ENCODE data around the gene GARNL3.

Gene GARNL3

DNA sequence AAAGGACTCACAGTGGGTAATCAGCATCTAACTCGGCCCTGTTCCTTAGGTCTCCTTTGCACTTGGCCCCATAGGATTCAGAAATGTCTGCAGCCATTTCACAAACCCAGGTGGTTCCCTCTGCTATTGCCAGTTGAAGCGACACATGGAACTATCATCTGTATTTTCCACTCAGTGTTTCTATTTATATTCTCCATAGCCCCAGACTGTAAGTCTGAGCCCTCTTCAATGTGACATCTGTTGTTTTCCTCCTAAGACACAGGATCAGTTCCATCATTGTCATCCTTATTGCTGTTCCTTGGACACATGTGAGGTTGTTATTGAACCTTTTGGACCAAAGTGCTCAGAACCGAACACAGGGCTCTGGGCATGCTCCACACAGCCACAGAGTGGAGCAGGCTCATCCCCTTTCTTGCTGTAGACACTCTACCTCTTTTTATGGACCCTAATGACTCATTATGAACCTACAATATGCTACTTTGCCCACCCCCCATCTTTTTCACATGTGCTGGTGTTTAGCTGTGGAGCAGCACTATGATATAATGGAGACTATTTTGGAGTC is 36.4 kb downstream of the GARNL3 start:
- in situ Hi-C loops (cut with HindIII; ENCODE audit: low pct_ligation_motif_present, low pct_unique_long_range_greater_than_20kb, low sequenced_read_pairs), result no loop called here
- DNase-seq, result no peak

DNA sequence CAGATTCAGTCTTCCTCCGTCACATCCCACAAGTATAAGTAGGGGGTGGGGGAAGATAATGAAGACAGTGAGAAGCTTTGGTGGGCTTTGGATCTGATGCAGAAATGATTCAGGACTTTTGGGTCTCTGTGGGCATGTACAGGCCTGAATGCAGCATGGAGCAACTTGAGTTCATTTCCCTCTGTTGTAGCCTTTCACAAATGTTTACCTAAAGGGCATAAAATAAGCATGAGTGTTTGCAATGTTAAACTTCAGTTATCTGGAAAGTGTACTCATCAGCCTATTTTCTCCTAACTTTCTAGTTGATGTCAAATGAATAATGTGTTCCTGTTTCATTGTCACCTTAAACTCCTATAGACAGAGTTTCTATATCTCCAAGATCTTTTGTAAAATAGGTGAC is 39.3 kb downstream of the GARNL3 start:
- no peak for DNase-seq
- in situ Hi-C loops (cut with HindIII; ENCODE audit: low pct_ligation_motif_present, low pct_unique_long_range_greater_than_20kb, low sequenced_read_pairs), result no loop called here

- in situ Hi-C loops (cut with HindIII; ENCODE audit: low pct_ligation_motif_present, low pct_unique_long_range_greater_than_20kb, low sequenced_read_pairs), result no loop called here
- no peak for DNase-seq
Observed at GRCh38 chr9:127305206-127305837, 40.7 kb downstream of the GARNL3 start.

DNA sequence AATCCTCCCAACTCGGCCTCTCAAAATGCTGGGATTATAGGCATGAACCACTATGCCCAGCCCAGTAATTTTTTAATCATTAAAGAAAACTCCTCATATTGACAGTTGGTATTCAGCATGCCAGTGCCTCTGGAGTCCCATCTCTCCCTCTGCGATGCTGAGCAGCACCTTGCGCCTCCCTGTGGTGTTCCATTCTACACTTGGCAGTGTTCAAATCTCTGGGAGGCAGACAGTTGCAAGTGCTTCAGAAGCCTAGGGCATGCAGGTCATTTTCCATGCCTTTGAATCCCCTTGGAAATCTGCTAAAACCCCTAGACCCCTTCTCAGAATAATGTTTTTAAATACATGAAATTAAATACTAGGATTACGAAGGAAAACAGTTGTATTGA is 41.3 kb downstream of the GARNL3 start:
- in situ Hi-C loops (cut with HindIII; ENCODE audit: low pct_ligation_motif_present, low pct_unique_long_range_greater_than_20kb, low sequenced_read_pairs), result no loop called here

DNA sequence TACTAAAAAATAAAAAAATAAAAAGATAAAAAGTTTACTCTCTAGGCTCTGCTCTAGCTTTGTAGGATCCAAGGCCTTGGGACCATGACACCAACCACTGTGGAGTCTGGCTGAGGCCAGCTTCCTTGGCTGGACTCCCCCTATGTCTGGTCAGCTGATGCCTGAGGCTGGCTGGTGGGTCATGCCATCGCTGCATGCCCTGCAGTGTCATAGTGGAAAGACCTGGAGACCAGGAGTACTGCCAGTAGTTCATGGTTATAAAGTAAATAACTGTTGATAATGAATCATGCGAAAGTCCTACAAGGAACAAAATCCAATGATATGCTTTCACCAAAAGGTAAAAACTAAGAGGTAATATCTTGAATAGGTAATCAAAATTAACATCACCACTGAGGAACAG is 43.2 kb downstream of the GARNL3 start:
- in situ Hi-C loops (cut with HindIII; ENCODE audit: low pct_ligation_motif_present, low pct_unique_long_range_greater_than_20kb, low sequenced_read_pairs), result no loop called here
- no peak for DNase-seq

More for the DNA sequence above, 41.3 kb downstream of the GARNL3 start:
- DNase-seq, result peak; percentile 3

GRCh38 chr9:127308652-127309434 is 44.3 kb downstream of the GARNL3 start:
- in situ Hi-C loops (cut with HindIII; ENCODE audit: low pct_ligation_motif_present, low pct_unique_long_range_greater_than_20kb, low sequenced_read_pairs), result no loop called here
- DNase-seq, result no peak

GRCh38 chr9:127309715-127310114 is 45.1 kb downstream of the GARNL3 start:
- in situ Hi-C loops (cut with HindIII; ENCODE audit: low pct_ligation_motif_present, low pct_unique_long_range_greater_than_20kb, low sequenced_read_pairs), result no loop called here
- no peak for DNase-seq

DNA sequence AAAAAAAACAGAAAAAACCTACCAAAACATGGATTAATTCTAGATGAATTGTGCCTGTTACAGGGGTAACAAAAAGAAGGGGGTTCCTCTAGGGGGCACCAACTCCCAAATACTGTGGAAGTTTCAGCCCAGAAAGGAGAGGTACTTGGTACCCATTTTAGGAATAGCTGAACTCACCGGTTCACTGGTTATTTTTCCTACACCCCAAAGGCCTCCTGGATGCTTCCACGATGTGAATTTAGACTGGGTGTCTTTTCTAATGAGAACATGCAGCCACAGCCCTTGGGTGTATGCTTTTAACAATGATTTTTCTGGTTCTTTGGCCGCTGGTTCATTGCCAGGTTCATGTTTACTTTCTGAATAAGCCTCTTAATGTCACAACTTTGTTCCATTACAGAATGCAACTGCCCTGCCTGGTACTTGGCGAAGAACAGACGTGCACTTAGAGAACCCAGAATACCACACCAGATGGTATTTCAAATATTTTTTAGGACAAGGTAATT is 46.7 kb downstream of the GARNL3 start:
- DNase-seq, result peak; percentile 19
- in situ Hi-C loops (cut with HindIII; ENCODE audit: low pct_ligation_motif_present, low pct_unique_long_range_greater_than_20kb, low sequenced_read_pairs), result no loop called here

GRCh38 chr9:127313042-127313560 is 48.5 kb downstream of the GARNL3 start:
- DNase-seq, result no peak
- in situ Hi-C loops (cut with HindIII; ENCODE audit: low pct_ligation_motif_present, low pct_unique_long_range_greater_than_20kb, low sequenced_read_pairs), result no loop called here

DNA sequence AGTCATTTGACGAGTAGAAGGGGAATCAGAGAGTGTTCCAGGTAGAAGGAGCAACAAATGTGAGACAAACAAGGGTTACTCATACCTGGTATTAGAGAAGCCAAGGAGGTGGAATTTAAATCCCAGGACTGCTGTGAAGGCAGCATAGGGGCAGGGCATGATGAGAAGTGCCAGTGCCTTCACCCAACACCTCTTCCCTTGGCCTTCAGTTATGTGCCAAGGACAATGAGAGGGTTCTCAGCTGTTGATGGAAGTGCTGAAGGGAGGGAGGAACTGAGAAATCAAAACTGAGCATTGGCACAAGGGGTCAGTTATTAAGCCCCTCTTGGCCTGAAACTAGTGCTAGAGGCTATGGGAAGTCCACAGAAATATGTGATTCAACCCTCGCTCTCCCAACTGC is 50.3 kb downstream of the GARNL3 start:
- no peak for DNase-seq
- in situ Hi-C loops (cut with HindIII; ENCODE audit: low pct_ligation_motif_present, low pct_unique_long_range_greater_than_20kb, low sequenced_read_pairs), result no loop called here

DNA sequence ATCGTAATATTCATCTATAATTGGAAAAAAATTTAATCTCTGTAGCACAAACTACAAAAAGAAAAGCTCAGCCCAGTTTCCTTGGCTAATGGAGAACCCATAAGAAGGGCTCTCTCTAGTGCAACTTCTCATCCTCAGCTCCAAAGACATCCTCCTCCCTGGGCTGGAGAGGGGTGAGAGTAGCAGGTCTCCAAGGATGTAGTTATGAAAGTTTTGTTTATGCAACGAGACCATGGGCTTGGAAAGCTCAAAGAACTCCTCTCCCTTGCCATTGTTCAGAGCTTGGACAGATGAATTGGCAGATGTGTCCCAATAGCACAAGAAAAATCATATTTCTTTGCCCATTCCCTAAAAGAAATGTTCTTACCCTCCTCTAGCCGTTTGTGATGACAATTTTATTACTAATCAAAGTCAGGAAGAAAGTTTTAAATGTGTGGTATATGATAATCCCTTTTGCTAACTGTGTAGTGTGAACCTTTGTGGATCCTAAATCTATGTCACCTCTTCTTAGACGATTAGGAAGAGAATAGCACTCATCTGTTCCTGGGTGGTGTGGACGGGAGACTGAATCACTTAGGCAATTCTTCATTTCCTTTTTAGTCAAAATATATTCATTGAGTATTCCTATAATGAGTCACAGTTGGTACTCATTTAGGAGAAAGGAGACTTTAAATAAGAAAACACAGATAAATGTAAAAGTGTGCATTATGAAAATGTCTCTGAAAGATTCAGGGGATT is 52.2 kb downstream of the GARNL3 start:
- DNase-seq, result no peak
- in situ Hi-C loops (cut with HindIII; ENCODE audit: low pct_ligation_motif_present, low pct_unique_long_range_greater_than_20kb, low sequenced_read_pairs), result no loop called here

DNA sequence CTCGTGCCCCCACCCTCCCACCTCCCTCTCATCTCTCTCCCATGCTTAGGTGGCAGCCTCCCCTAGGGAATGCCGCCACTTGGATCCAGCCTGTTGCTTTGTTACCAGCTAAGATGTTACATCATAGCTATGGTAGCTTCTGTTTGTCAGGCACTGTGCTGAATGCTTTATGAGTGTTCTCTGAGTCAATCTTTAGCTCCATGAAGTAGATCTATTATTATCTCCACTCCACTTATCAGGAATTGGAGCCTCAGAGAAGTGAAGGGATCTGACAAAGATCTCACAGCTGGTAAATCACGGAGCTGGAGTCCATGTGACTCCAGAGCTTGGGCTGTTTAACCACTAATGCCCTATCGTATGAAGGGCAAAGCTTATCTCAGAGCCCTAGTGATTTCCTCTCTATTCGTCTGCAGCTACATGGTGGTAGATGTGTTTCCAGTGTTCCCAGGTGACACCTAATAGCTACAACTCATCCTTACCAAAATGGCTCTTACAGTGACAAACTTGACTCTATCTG is 54.1 kb downstream of the GARNL3 start:
- in situ Hi-C loops (cut with HindIII; ENCODE audit: low pct_ligation_motif_present, low pct_unique_long_range_greater_than_20kb, low sequenced_read_pairs), result no loop called here
- no peak for DNase-seq

GRCh38 chr9:127319366-127320114 is 55.0 kb downstream of the GARNL3 start:
- DNase-seq, result no peak
- in situ Hi-C loops (cut with HindIII; ENCODE audit: low pct_ligation_motif_present, low pct_unique_long_range_greater_than_20kb, low sequenced_read_pairs), result no loop called here

- in situ Hi-C loops (cut with HindIII; ENCODE audit: low pct_ligation_motif_present, low pct_unique_long_range_greater_than_20kb, low sequenced_read_pairs), result no loop called here
- DNase-seq, result no peak
Observed at GRCh38 chr9:127320115-127320378, 55.5 kb downstream of the GARNL3 start.

- DNase-seq, result no peak
- in situ Hi-C loops (cut with HindIII; ENCODE audit: low pct_ligation_motif_present, low pct_unique_long_range_greater_than_20kb, low sequenced_read_pairs), result no loop called here
Observed at GRCh38 chr9:127323393-127323792, 58.8 kb downstream of the GARNL3 start.

- in situ Hi-C loops (cut with HindIII; ENCODE audit: low pct_ligation_motif_present, low pct_unique_long_range_greater_than_20kb, low sequenced_read_pairs), result no loop called here
- DNase-seq, result no peak
Observed at GRCh38 chr9:127330501-127330900, 65.9 kb downstream of the GARNL3 start.

- in situ Hi-C loops (cut with HindIII; ENCODE audit: low pct_ligation_motif_present, low pct_unique_long_range_greater_than_20kb, low sequenced_read_pairs), result no loop called here
- no peak for DNase-seq
Observed at GRCh38 chr9:127333221-127334064, 68.9 kb downstream of the GARNL3 start.

Measured in ACHN (cell line).